ENCODE measurements around the gene FOXE1. TPM values are rescaled to one million over a fixed set of nuclear protein-coding genes. Genes with fewer than 3 reads are reported as not detected.

Gene FOXE1
- total and polyA plus RNA-seq, 8 donors: not detected

DNA sequence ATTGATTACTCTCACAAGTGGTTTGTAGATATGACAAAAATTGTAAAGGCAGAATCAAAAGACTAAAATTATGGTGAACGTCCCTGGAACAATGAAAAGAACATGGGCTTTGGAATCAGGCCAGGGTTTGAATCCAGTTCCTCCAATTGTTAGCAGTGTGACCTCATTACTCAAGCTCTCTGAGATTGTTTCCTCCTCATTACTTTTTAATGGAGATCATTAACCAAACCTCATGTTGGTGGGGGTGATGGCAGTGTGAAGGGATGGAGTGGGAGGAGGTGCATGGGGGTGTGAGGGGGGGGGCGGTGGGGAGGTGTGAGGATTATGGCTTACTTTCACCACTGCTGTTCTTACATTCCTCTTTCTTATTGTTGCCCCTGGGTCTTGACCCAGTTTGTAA, 44.1 kb upstream of the FOXE1 start:
- no peak for ATAC-seq
- peaks cover 0 to 1% of the 10 kb centered on the region in 2 donors for H3K4me1 ChIP-seq
- no peak overlapping the region for H3K27ac ChIP-seq
- no peaks in the 10 kb centered on the region for H3K36me3 ChIP-seq
- H3K4me3 ChIP-seq: no peak overlapping the region
- intact Hi-C loops (cut with DNase I): no loop called here
- peaks cover 0 to 8% of the 10 kb centered on the region in 2 donors for H3K9me3 ChIP-seq
- DNase-seq: peak in 1 of 4 donors; percentile 24
- TF ChIP-seq, protein P1, sequence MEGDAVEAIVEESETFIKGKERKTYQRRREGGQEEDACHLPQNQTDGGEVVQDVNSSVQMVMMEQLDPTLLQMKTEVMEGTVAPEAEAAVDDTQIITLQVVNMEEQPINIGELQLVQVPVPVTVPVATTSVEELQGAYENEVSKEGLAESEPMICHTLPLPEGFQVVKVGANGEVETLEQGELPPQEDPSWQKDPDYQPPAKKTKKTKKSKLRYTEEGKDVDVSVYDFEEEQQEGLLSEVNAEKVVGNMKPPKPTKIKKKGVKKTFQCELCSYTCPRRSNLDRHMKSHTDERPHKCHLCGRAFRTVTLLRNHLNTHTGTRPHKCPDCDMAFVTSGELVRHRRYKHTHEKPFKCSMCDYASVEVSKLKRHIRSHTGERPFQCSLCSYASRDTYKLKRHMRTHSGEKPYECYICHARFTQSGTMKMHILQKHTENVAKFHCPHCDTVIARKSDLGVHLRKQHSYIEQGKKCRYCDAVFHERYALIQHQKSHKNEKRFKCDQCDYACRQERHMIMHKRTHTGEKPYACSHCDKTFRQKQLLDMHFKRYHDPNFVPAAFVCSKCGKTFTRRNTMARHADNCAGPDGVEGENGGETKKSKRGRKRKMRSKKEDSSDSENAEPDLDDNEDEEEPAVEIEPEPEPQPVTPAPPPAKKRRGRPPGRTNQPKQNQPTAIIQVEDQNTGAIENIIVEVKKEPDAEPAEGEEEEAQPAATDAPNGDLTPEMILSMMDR (IDR thresholded peaks at IDR 0.05): no peak
- peaks cover 6 to 45% of the 10 kb centered on the region in 2 donors for H3K27me3 ChIP-seq

DNA sequence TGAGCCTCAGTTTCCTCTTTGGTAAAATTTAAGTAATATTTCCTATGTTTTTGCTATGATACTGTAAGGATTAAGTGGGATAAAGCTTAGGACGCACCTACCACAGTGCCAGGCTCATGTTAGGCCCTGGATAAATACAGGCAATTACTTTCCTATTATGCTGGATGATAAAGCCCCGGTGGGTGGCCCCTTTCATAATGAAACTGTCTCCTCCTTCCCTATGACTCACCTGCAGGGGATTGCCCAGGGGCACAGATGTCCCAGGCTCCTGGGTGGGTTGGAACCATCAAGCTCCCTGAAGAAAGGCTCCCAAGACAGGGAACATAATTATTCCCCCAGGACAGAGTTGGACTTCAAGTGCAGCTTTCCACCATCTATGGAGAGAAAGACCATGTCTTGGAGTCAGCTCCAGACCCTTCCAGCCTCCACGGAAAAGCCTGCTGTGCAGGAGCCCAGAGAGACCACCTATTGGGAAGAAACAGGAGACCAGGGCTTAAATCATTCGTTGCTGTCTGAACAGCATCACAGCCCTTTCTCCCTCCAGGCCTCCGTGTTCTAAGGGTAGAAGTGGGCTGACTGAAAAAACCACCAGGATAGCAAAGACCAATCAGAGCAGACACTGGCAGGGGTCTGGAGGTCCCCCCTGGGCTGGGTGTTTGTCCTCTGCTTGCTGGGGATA, 43.2 kb upstream of the FOXE1 start:
- H3K27ac ChIP-seq: no peak overlapping the region
- intact Hi-C loops (cut with DNase I): no loop called here
- H3K4me1 ChIP-seq: no peaks in the 10 kb centered on the region
- H3K4me3 ChIP-seq: no peak overlapping the region
- H3K36me3 ChIP-seq: no peaks in the 10 kb centered on the region
- H3K27me3 ChIP-seq: peaks cover 0 to 36% of the 10 kb centered on the region in 2 donors
- TF ChIP-seq, protein P1 (IDR thresholded peaks at IDR 0.05): no peak
- H3K9me3 ChIP-seq: peaks cover 0 to 8% of the 10 kb centered on the region in 2 donors
- no peak for DNase-seq
- ATAC-seq: no peak

DNA sequence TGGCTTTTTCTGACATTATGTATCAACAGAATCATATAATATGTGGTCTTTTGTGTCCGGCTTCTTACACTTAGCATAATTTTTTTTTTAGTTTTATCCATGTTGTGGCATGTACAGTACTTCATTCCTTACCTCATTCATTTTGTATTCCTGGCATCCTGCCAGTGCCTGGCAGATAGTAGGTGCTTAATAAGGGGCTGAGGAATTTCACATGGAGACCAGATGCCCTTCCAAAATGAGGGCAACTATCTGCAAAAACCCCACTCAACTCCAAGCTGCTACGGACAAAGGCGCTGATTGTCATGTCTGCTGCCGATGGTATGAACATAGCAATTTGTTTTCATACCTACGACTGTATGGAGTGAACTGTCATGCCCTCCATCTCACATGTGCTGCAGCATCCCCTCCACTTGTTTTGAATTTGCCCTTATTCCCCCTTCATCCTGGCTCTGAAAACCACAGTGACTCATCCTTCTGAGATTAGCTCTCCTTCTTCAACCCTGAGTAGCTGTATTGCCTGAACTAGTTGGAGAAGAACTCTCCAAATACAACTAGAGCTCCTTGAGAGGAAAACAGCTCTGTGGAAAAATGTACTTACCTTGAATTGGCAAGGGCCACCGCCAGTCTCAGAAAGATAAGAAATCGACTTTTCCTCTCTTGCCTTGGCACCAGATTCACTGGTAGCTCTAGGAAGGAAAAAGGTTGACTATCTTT, 41.3 kb upstream of the FOXE1 start:
- peaks cover 0 to 8% of the 10 kb centered on the region in 2 donors for H3K9me3 ChIP-seq
- DNase-seq (no peak), ATAC-seq (peak; percentile 96)
- no peak overlapping the region for H3K4me3 ChIP-seq
- no peaks in the 10 kb centered on the region for H3K4me1 ChIP-seq
- no peaks in the 10 kb centered on the region for H3K36me3 ChIP-seq
- peak overlapping the region in 1 of 2 donors; percentile 8 for H3K27ac ChIP-seq
- intact Hi-C loops (cut with DNase I): no loop called here
- peaks cover 5 to 18% of the 10 kb centered on the region in 2 donors for H3K27me3 ChIP-seq
- TF ChIP-seq, protein P1 (IDR thresholded peaks at IDR 0.05): no peak

DNA sequence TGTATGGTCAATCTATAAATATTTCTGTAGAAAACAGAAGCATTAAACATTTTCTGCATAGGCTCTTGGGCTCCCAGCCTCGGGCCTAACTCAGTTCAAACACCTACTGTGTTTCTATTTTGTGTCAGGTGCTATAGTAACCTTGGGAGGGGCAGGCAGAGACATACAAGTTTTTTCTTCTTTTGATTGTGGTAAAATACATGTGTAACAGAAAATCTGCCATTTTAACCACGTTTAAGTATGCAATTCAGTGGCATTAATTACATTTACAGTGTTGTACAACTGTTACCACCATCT, 40.8 kb upstream of the FOXE1 start:
- ATAC-seq: peak; percentile 57

DNA sequence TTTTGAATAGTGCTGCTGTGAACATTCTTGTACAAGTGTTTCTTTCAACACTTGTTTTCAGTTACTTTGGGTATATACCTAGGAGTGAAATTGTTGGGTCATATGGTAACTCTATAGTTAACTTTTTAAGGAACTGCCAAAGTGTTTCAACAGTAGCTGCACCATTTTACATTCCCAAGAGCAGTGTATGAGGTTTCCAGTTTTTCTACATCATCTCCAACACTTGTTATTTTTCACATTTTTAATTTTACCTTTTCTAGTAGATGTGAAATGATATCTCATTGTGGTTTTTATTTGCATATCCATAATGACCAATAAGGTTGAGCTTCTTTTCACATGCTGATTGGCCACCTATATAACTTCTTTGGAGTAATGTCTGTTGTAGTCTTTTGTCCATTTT, 40.0 kb upstream of the FOXE1 start:
- no peaks in the 10 kb centered on the region for H3K4me1 ChIP-seq
- intact Hi-C loops (cut with DNase I): no loop called here
- TF ChIP-seq, protein P1 (IDR thresholded peaks at IDR 0.05): no peak
- no peak for ATAC-seq
- DNase-seq: no peak
- no peak overlapping the region for H3K27ac ChIP-seq
- H3K36me3 ChIP-seq: no peaks in the 10 kb centered on the region
- no peak overlapping the region for H3K4me3 ChIP-seq
- H3K9me3 ChIP-seq: peaks cover 0 to 8% of the 10 kb centered on the region in 2 donors
- H3K27me3 ChIP-seq: peaks cover 5 to 12% of the 10 kb centered on the region in 2 donors

More for the DNA sequence above, 40.8 kb upstream of the FOXE1 start:
- H3K27ac ChIP-seq: peak overlapping the region in 1 of 2 donors; percentile 8
- no peak overlapping the region for H3K4me3 ChIP-seq
- DNase-seq: no peak
- peaks cover 5 to 14% of the 10 kb centered on the region in 2 donors for H3K27me3 ChIP-seq
- peaks cover 0 to 8% of the 10 kb centered on the region in 2 donors for H3K9me3 ChIP-seq
- no peaks in the 10 kb centered on the region for H3K4me1 ChIP-seq
- no peaks in the 10 kb centered on the region for H3K36me3 ChIP-seq
- intact Hi-C loops (cut with DNase I): no loop called here
- TF ChIP-seq, protein P1 (IDR thresholded peaks at IDR 0.05): no peak

Data from left lung (tissue), 10 donors.